Neural crest cell (in vitro differentiated cells): Measurements from ENCODE around the gene OR56A1. TPM values are rescaled to one million over a fixed set of nuclear protein-coding genes. Genes with fewer than 3 reads are reported as not detected.

ENCODE experiments used
- DNase-seq: peaks from one replicate; pipeline ENCODE4 v3.0.0; 2021; ENCODE audit warnings: low read depth, mixed read lengths, low spot score
- H3K27ac Mint-ChIP-seq: one replicate; pipeline ENCODE4 v1.8.0; 2021; ENCODE audit warnings: mild to moderate bottlenecking, mixed read lengths; ENCODE audit not compliant: unreplicated experiment
- H3K27me3 Mint-ChIP-seq: 2 replicates; pipeline ENCODE4 v1.8.0; 2021; ENCODE audit warnings: low read depth, mild to moderate bottlenecking, mixed read lengths
- H3K36me3 Mint-ChIP-seq: 2 replicates; pipeline ENCODE4 v1.8.0; 2021; ENCODE audit warnings: low read depth, mild to moderate bottlenecking, mixed read lengths
- H3K4me1 Mint-ChIP-seq: 2 replicates; pipeline ENCODE4 v1.8.0; 2021; ENCODE audit warnings: mixed read lengths
- H3K4me3 Mint-ChIP-seq: one replicate; pipeline ENCODE4 v1.8.0; 2021; ENCODE audit warnings: mild to moderate bottlenecking, mixed read lengths
- H3K9me3 Mint-ChIP-seq: 2 replicates; pipeline ENCODE4 v1.8.0; 2021; ENCODE audit warnings: mixed read lengths
- CTCF ChIP-seq: fragments of 200-600 bp; sonication (generic); conservative IDR thresholded peaks from 2 replicates; pipeline ENCODE4 v1.5.0; 2021; ENCODE audit warnings: antibody characterized with exemption, mild to moderate bottlenecking
- total RNA-seq: library from RNA; stranded (reverse); gene quantifications from 2 replicates; pipeline ENCODE4 v1.2.1, GENCODE V29; 2021

Gene OR56A1
- total RNA-seq, 1 donor from 2014 or later: 0.14 TPM

DNA sequence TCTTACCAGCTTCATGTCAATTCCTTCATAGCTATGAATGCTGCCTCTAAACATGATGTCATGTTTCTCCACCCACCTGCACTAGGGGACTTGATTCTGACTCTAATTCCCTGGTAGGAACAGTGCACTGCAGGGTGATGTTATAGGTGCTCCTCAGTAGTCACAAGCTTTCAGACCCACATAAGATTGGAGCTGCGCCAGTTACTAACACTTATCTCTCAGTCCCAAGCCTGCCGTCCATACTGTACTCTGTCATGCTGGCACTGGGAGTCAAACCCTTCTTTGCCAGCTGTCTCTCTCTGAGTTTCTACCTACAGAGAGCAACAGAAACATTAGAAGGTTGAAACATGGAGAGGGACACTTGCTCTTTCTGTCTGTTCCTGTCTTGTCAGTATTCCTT, 5.5 kb downstream of the OR56A1 start:
- no peak for TF ChIP-seq CTCF
- Mint-ChIP-seq H3K27ac (no peak overlapping the region), H3K9me3 (no peaks in the 10 kb centered on the region), H3K4me3 (no peak overlapping the region), H3K27me3 (peaks cover 12% of the 10 kb centered on the region), H3K36me3 (no peaks in the 10 kb centered on the region), H3K4me1 (no peaks in the 10 kb centered on the region)
- no peak for DNase-seq

DNA sequence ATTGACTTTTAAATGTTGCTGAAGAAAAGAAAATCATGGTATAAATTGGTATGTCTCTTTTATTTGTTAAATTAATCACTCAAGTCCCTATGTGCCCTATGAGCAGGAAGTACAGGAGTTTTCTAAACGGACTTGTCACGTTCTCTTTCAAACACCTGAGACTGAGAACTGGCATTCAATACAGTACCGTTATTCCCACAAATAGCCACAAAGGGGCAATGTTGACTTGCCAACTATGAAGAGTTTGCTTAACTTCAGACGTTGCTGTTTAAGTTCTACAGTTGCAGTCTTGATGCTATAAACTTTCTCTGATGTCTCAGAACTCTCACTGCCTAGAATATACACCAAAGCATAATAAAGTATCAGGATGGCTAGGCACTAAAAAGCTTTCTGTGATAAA, 7.6 kb downstream of the OR56A1 start:
- no peak for DNase-seq
- Mint-ChIP-seq H3K9me3 (no peaks in the 10 kb centered on the region), H3K27me3 (peaks cover 22% of the 10 kb centered on the region), H3K27ac (no peak overlapping the region), H3K4me1 (no peaks in the 10 kb centered on the region), H3K36me3 (no peaks in the 10 kb centered on the region), H3K4me3 (no peak overlapping the region)
- peak; percentile 70 for TF ChIP-seq CTCF

DNA sequence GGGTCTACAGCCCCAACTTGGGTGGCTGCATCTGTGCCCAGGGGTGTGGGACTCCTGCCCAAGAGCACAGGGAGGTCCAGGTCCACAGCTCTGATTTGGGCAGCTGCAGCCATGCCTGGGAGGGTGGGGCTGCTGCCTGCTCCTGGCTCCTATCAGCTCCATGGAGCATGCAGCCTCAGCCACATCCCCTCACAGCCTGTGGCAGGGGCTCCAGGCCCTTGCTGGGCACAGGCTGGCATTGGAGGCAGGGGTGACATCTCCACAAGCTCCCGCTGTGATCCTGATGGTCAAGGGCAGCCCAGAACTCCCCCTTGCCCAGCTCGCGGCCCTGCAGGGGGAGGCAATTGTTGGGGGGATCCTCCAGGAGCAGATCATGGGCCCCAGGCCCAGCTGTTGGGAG, 17.5 kb downstream of the OR56A1 start:
- peaks cover 3% of the 10 kb centered on the region for H3K9me3 Mint-ChIP-seq
- no peaks in the 10 kb centered on the region for H3K4me1 Mint-ChIP-seq
- no peak for DNase-seq
- no peaks in the 10 kb centered on the region for H3K36me3 Mint-ChIP-seq
- H3K4me3 Mint-ChIP-seq: no peak overlapping the region
- H3K27ac Mint-ChIP-seq: no peak overlapping the region
- TF ChIP-seq CTCF: no peak
- H3K27me3 Mint-ChIP-seq: peaks cover 7% of the 10 kb centered on the region

GRCh38 chr11:6012035-6012668, 18.4 kb downstream of the OR56A1 start:
- Mint-ChIP-seq H3K36me3 (no peaks in the 10 kb centered on the region), H3K4me1 (no peaks in the 10 kb centered on the region), H3K4me3 (no peak overlapping the region), H3K27me3 (peaks cover 8% of the 10 kb centered on the region), H3K27ac (no peak overlapping the region), H3K9me3 (peaks cover 3% of the 10 kb centered on the region)
- TF ChIP-seq CTCF: no peak
- DNase-seq: no peak

DNA sequence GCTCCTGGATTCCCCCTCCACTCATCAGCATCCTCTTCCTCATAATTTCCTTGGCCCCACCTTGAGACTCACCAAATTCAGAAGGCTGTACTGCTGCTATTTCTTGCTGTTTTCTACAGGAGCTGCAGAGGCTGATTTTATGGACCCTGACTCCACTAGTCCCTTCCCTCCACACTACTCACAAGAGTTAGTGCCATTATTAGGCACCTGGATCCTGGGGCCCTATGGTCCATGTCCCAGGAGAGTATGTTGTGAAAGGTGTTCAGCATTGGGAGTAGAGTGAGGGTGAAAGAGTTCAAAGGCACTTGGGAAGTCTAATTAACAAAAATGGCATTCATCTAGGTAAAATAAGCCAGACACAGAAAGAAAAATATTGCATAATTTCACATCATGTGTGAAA, 23.7 kb downstream of the OR56A1 start, which contains the start of gene OR56A4:
OR56A4 (minus strand) TSS at position 101 of the 400 bp plus-strand sequence. CDS start 3,954 bp downstream, outside the sequence.
- H3K9me3 Mint-ChIP-seq: no peaks in the 10 kb centered on the region
- H3K36me3 Mint-ChIP-seq: no peaks in the 10 kb centered on the region
- no peaks in the 10 kb centered on the region for H3K4me1 Mint-ChIP-seq
- H3K27ac Mint-ChIP-seq: no peak within 1 kb of the TSS
- H3K4me3 Mint-ChIP-seq: no peak within 1 kb of the TSS
- DNase-seq: no peak
- peaks cover 17% of the 10 kb centered on the region for H3K27me3 Mint-ChIP-seq
- TF ChIP-seq CTCF: no peak
